Measurements from ENCODE around the gene TPGS1. TPM values are rescaled to one million over a fixed set of nuclear protein-coding genes. Genes with fewer than 3 reads are reported as not detected.

TPGS1 gene
- total RNA-seq, 4 donors from 2014 or later, result 23.4 to 73.8 (median 62.1) TPM

DNA sequence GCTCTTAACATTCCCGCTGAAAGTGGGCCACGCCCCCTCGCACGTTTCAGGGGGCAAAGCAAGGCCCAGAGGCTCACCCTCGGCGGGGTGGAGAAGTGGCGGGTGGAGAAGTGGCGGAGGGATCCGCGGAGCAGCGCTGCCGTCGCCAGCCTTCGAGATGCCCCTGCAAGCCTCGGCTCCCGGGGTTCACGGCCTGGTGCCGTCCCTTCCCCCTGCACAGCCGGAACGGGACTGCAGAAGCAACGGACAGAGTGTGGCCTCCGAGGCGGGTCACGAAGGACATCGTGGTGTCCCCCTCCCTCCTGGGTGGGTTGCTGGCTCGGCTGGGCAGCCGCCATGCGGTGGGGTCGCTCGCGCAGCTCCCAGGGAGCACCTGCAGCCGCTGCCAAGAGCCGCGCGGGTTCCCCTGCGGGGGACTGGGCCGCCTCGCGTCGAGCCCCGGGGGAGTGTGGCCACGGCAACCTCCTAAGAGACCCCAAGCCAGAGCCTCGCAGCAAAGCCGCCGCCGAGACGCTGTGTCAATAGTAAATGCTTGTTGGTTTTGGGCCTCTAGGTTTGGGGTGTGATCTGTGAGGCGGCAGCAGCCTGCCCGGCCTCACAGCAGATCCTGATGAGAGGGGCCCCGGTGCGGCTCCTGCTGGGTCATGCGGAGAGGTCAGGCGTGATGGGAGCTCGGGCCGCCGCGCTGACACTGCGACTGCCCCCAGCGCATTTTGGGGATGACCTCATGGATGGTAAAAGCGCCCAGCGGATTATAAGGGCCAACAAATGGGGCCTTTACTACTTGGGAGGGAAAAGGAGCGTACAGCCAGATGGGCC is 5.5 kb downstream of the TPGS1 start:
- TF ChIP-seq POLR2A (IDR thresholded peaks at IDR 0.05), result no peak
- TF ChIP-seq, protein P1, sequence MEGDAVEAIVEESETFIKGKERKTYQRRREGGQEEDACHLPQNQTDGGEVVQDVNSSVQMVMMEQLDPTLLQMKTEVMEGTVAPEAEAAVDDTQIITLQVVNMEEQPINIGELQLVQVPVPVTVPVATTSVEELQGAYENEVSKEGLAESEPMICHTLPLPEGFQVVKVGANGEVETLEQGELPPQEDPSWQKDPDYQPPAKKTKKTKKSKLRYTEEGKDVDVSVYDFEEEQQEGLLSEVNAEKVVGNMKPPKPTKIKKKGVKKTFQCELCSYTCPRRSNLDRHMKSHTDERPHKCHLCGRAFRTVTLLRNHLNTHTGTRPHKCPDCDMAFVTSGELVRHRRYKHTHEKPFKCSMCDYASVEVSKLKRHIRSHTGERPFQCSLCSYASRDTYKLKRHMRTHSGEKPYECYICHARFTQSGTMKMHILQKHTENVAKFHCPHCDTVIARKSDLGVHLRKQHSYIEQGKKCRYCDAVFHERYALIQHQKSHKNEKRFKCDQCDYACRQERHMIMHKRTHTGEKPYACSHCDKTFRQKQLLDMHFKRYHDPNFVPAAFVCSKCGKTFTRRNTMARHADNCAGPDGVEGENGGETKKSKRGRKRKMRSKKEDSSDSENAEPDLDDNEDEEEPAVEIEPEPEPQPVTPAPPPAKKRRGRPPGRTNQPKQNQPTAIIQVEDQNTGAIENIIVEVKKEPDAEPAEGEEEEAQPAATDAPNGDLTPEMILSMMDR (IDR thresholded peaks at IDR 0.05), result no peak
- intact Hi-C loops (cut with DNase I; ENCODE audit: low total_unique reads), result no loop called here
- no peak overlapping the region for H3K4me3 ChIP-seq (ENCODE audit: low read depth, poor library complexity, severe bottlenecking)
- DNase-seq (ENCODE audit: low spot score in 2 of 2), result no peak
- 46 to 67% methylated on average over 23 to 58 of the region's 62 CpGs for WGBS, 2 donors

DNA sequence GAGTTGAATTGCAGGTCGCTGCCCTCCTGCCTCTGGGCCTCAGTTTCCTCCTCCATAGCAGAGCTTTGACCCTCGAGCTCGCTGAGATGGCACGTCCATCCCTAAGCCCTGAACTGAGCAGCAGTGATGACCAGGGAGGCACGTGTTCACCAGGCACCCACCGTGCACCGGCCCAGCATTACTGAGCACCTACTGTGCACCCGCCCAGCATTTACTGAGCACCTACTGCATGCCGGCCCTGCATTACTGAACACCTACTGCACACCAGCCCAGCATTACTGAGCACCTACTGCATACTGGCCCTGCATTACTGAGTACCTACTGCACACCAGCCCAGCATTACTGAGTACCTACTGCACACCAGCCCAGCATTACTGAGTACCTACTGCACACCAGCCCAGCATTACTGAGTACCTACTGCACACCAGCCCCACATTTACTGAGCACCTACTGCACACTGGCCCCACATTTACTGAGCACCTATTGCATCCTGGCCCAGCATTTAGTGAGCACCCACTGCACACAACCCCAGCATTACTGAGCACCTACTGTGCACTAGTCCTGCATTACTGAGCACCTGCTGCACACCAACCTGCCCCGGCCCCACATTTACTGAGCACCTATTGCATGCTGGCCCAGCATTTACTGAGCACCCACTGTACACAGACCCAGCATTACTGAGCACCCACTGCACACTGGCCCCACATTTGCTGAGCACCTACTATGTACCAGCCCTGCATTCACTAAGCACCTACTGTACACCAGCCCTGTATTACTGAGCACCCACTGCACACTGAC is 6.3 kb downstream of the TPGS1 start:
- no peak for TF ChIP-seq POLR2A (IDR thresholded peaks at IDR 0.05)
- TF ChIP-seq, protein P1 (IDR thresholded peaks at IDR 0.05), result no peak
- DNase-seq (ENCODE audit: low spot score in 2 of 2), result no peak
- 82 to 84% methylated on average over 10 of the region's 10 CpGs for WGBS, 2 donors
- intact Hi-C loops (cut with DNase I; ENCODE audit: low total_unique reads), result no loop called here
- H3K4me3 ChIP-seq (ENCODE audit: low read depth, poor library complexity, severe bottlenecking), result no peak overlapping the region

DNA sequence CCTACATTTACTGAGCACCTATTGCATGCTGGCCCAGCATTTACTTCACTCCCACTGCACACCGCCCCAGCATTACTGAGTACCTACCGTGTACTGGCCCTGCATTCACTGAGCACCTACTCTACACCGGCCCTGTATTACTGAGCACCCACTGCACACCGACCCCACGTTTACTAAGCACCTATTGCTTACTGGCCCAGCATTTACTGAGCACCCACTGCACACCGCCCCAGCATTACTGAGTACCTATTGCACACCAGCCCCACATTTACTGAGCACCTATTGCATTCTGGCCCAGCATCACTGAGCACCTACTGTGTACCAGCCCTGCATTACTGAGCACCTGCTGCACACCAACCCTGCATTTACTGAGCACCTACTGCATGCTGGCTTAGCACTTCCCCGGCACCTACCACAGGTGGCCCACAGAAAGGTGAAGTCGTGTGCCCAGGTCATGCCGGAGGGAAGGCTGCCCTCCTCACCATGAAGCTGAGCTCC is 6.9 kb downstream of the TPGS1 start:
- 88 to 95% methylated on average over 9 of the region's 9 CpGs for WGBS, 2 donors
- TF ChIP-seq, protein P1 (IDR thresholded peaks at IDR 0.05), result no peak
- no peak for TF ChIP-seq POLR2A (IDR thresholded peaks at IDR 0.05)
- H3K4me3 ChIP-seq (ENCODE audit: low read depth, poor library complexity, severe bottlenecking), result no peak overlapping the region
- no peak for DNase-seq (ENCODE audit: low spot score in 2 of 2)
- intact Hi-C loops (cut with DNase I; ENCODE audit: low total_unique reads), result no loop called here

DNA sequence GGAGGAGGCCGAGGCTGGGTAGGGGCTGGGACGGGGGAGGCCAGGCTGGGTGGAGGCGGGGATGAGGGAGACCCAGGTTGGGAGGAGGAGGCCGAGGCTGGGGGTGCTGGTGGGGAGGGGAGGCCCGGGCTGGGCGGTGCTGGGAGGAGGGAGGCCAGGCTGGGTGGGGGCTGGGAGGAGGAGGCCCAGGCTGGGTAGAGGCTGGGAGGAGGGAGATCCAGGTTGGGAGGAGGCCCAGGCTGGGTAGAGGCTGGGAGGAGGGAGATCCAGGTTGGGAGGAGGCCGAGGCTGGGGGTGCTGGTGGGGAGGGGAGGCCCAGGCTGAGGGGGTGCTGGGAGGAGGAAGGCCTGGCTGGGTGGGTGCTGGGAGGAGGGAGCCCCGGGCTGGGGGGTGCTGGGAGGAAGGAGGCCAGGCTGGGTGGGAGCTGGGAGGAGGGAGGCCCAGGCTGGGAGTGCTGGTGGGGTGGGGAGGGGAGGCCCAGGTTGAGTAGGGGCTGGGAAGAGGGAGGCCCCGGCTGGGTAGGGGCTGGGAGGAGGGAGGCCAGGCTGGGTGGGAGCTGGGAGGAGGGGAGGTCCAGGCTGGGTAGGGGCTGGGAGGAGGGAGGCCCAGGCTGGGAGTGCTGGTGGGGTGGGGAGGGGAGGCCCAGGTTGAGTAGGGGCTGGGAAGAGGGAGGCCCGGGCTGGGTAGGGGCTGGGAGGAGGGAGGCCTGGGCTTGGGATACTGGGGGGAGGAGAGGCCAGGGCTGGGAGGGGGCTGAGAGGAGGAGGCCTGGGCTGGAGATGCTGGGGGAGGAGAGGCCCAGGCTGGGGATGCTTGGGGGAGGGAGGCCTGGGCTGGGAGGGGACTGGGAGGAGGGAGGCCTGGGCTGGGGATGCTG is 10.7 kb downstream of the TPGS1 start:
- intact Hi-C loops (cut with DNase I; ENCODE audit: low total_unique reads), result no loop called here
- H3K4me3 ChIP-seq (ENCODE audit: low read depth, poor library complexity, severe bottlenecking), result no peak overlapping the region
- no peak for DNase-seq (ENCODE audit: low spot score in 2 of 2)
- TF ChIP-seq, protein P1 (IDR thresholded peaks at IDR 0.05), result no peak
- no peak for TF ChIP-seq POLR2A (IDR thresholded peaks at IDR 0.05)
- 63 to 76% methylated on average over 10 of the region's 10 CpGs for WGBS, 2 donors

DNA sequence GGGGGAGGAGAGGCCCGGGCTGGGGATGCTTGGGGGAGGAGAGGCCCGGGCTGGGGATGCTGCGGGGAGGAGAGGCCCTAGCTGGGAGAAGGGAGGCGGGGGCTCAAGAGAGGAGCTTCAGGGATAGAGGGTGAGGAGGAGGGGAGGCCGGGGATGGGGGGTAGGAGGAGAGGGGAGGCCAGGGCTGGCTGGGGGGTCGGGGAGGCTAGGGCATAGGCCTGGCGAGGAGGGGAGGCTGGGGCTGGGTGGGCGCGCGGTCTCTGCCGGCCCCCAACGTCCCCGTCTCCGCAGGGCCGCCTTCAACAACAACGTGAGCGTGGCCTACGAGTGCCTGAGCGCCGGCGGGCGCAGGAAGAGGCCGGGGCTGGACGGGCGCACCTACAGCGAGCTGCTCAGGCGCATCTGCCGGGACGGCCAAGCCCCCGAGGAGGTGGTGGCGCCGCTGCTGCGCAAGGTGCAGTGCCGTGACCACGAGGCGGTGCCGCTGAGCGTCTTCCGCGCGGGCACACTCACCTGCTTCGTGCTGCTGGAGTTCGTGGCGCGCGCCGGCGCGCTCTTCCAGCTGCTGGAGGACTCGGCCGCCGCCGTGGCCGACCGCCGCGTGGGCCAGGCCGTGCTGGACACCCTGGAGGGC is 11.4 kb downstream of the TPGS1 start:
- WGBS, 2 donors, result 46 to 58% methylated on average over 20 to 32 of the region's 58 CpGs
- intact Hi-C loops (cut with DNase I; ENCODE audit: low total_unique reads), result no loop called here
- TF ChIP-seq POLR2A (IDR thresholded peaks at IDR 0.05), result no peak
- TF ChIP-seq, protein P1 (IDR thresholded peaks at IDR 0.05), result no peak
- no peak overlapping the region for H3K4me3 ChIP-seq (ENCODE audit: low read depth, poor library complexity, severe bottlenecking)
- DNase-seq (ENCODE audit: low spot score in 2 of 2), result no peak

All from lower leg skin (tissue), 4 donors.